Measurements from ENCODE around the gene CASP4. TPM values are rescaled to one million over a fixed set of nuclear protein-coding genes. Genes with fewer than 3 reads are reported as not detected.

CASP4 gene
- total and polyA plus RNA-seq, 4 donors, result 63.0 to 188 (median 129) TPM

DNA sequence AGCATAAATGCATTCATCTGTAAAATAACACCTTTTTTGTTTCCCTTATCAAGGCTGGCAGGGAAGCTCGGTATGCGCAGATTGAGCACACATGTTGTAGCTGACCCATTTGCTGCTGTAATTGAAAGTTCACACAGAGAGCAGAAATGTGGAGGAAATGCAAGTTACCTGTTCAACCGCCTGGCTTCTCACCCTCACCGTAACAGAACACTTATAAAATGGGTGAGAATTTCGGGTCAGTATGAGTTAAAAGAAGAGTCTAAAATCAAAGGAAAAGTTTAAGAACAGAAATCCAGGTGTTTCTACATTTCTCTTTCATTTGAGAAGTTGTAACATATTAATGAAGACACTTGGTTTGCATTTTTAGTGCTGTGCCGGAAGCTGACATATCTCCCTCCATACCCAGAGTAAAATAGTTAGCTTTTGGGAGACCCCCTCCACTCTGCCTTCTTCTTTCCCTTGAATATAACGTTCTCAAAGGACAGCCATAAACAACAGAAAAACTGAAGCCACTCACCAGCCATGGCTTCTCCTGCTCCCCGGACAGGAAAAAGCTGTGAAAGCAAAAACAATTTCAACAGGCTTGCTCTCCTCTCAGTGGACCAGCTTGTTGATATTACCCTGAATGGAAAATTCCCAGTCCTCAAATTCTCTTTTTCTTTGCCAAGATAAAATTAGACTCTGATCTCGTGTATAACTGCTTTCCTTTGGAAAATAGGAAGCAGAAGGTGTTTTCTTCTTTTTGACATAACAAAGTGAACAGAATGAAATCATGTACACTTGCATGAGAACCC is 70.3 kb downstream of the CASP4 start, which contains the start of gene CASP12:
TSS of gene CASP12 (minus strand) at position 570 of the 794 bp plus-strand sequence.
- H3K36me3 ChIP-seq (ENCODE audit: control insufficient read depth in 4 of 4, insufficient read depth in 4 of 4, low read length in 4 of 4), result peaks cover 0 to under 1% (median 0%) of the 10 kb centered on the region in 4 donors
- peaks cover 0 to 12% (median 7%) of the 10 kb centered on the region in 5 donors for H3K4me1 ChIP-seq (ENCODE audit: control insufficient read depth in 5 of 5, insufficient read depth in 5 of 5, low read length in 5 of 5)
- peak within 1 kb of the TSS in 1 of 2 donors; percentile 70 for H3K9ac ChIP-seq (ENCODE audit: insufficient read depth in 1 of 2, low read length in 2 of 2)
- 40 to 65% methylated on average over 9 of the region's 9 CpGs for WGBS, 2 donors
- ATAC-seq (ENCODE audit: insufficient read depth, low FRiP score), result peak; percentile 17
- H3K4me3 ChIP-seq, result peak within 1 kb of the TSS; percentile 4
- DNase-seq, result peak in 2 of 3 donors; percentile 73 to 82
- peak within 1 kb of the TSS; percentile 45 to 50 for H3K27ac ChIP-seq (ENCODE audit: low read depth in 1 of 2, low read length in 1 of 2)
- TF ChIP-seq, protein P1, sequence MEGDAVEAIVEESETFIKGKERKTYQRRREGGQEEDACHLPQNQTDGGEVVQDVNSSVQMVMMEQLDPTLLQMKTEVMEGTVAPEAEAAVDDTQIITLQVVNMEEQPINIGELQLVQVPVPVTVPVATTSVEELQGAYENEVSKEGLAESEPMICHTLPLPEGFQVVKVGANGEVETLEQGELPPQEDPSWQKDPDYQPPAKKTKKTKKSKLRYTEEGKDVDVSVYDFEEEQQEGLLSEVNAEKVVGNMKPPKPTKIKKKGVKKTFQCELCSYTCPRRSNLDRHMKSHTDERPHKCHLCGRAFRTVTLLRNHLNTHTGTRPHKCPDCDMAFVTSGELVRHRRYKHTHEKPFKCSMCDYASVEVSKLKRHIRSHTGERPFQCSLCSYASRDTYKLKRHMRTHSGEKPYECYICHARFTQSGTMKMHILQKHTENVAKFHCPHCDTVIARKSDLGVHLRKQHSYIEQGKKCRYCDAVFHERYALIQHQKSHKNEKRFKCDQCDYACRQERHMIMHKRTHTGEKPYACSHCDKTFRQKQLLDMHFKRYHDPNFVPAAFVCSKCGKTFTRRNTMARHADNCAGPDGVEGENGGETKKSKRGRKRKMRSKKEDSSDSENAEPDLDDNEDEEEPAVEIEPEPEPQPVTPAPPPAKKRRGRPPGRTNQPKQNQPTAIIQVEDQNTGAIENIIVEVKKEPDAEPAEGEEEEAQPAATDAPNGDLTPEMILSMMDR (IDR thresholded peaks at IDR 0.05; ENCODE audit: control extremely low read depth, extremely low read depth), result no peak
- H3K9me3 ChIP-seq (ENCODE audit: control insufficient read depth in 4 of 4, insufficient read depth in 3 of 4, low read length in 3 of 4), result no peaks in the 10 kb centered on the region
- H3K27me3 ChIP-seq (ENCODE audit: control insufficient read depth in 3 of 3, insufficient read depth in 3 of 3, low read length in 2 of 3), result no peaks in the 10 kb centered on the region

- Histone ChIP-seq H3K9ac (ENCODE audit: insufficient read depth in 1 of 2, low read length in 2 of 2) (no peak overlapping the region), H3K4me3 (no peak overlapping the region), H3K4me1 (ENCODE audit: control insufficient read depth in 5 of 5, insufficient read depth in 5 of 5, low read length in 5 of 5) (peaks cover 2 to 16% (median 7%) of the 10 kb centered on the region in 5 donors), H3K36me3 (ENCODE audit: control insufficient read depth in 4 of 4, insufficient read depth in 4 of 4, low read length in 4 of 4) (no peaks in the 10 kb centered on the region), H3K27me3 (ENCODE audit: control insufficient read depth in 3 of 3, insufficient read depth in 3 of 3, low read length in 2 of 3) (no peaks in the 10 kb centered on the region), H3K27ac (ENCODE audit: low read depth in 1 of 2, low read length in 1 of 2) (no peak overlapping the region), H3K9me3 (ENCODE audit: control insufficient read depth in 4 of 4, insufficient read depth in 3 of 4, low read length in 3 of 4) (no peaks in the 10 kb centered on the region)
- peak in 1 of 3 donors; percentile 30 for DNase-seq
- TF ChIP-seq, protein P1 (IDR thresholded peaks at IDR 0.05; ENCODE audit: control extremely low read depth, extremely low read depth), result no peak
- no peak for ATAC-seq (ENCODE audit: insufficient read depth, low FRiP score)
- WGBS, 2 donors, result 29 to 42% methylated on average over 2 of the region's 2 CpGs
Measured at GRCh38 chr11:104895634-104896033, 72.7 kb downstream of the CASP4 start.

- Histone ChIP-seq H3K4me3 (no peak overlapping the region), H3K9me3 (ENCODE audit: control insufficient read depth in 4 of 4, insufficient read depth in 3 of 4, low read length in 3 of 4) (no peaks in the 10 kb centered on the region), H3K27ac (ENCODE audit: low read depth in 1 of 2, low read length in 1 of 2) (no peak overlapping the region), H3K9ac (ENCODE audit: insufficient read depth in 1 of 2, low read length in 2 of 2) (no peak overlapping the region), H3K27me3 (ENCODE audit: control insufficient read depth in 3 of 3, insufficient read depth in 3 of 3, low read length in 2 of 3) (no peaks in the 10 kb centered on the region), H3K36me3 (ENCODE audit: control insufficient read depth in 4 of 4, insufficient read depth in 4 of 4, low read length in 4 of 4) (no peaks in the 10 kb centered on the region), H3K4me1 (ENCODE audit: control insufficient read depth in 5 of 5, insufficient read depth in 5 of 5, low read length in 5 of 5) (peaks cover 2 to 16% (median 7%) of the 10 kb centered on the region in 5 donors)
- DNase-seq (no peak), ATAC-seq (ENCODE audit: insufficient read depth, low FRiP score) (no peak)
- 94 to 96% methylated on average over 1 of the region's 1 CpG for WGBS, 2 donors
- TF ChIP-seq, protein P1 (IDR thresholded peaks at IDR 0.05; ENCODE audit: control extremely low read depth, extremely low read depth), result no peak
Measured at GRCh38 chr11:104893876-104894275, 74.5 kb downstream of the CASP4 start.

Other genes starting within 250 kb of the CASP4 start
- gene CASP12, start 70.1 kb downstream of the CASP4 start, total RNA-seq, result 1 to 10 TPM in 1 of 2 donors, under 1 TPM in 1; 0.34 to 1.1 TPM
- gene CASP12, start 70.1 kb downstream of the CASP4 start, polyA plus RNA-seq, result under 1 TPM; 0.15 to 0.89 TPM
- gene CASP5, start 54.6 kb upstream of the CASP4 start, total RNA-seq, result 1 to 10 TPM; 1.6 to 2.1 TPM
- 10 to 100 TPM in 1 of 2 donors, under 1 TPM in 1; 0.41 to 16.3 TPM for gene CASP5, start 54.6 kb upstream of the CASP4 start, polyA plus RNA-seq
- gene CASP1, start 66.6 kb upstream of the CASP4 start, total RNA-seq, result 10 to 100 TPM; 38.5 to 50.8 TPM
- 100 to 1,000 TPM in 1 of 2 donors, 10 to 100 TPM in 1; 30.2 to 115 TPM for gene CASP1, start 66.6 kb upstream of the CASP4 start, polyA plus RNA-seq
- gene CARD16, start 76.8 kb upstream of the CASP4 start, total RNA-seq, result 10 to 100 TPM; 31.6 to 43.0 TPM
- gene CARD16, start 76.8 kb upstream of the CASP4 start, polyA plus RNA-seq, result 100 to 1,000 TPM in 1 of 2 donors, 10 to 100 TPM in 1; 83.3 to 169 TPM
- not detected for gene CARD18, start 171.2 kb upstream of the CASP4 start, total RNA-seq
- not detected for gene CARD18, start 171.2 kb upstream of the CASP4 start, polyA plus RNA-seq

All from lung (tissue), 12 donors.